ENCODE results near the gene DRC7.
"Not testable (repeated sequence)": the region's sequence is repeated elsewhere in the genome, so short reads cannot be mapped to it uniquely, and the experiment has no call there.

DRC7 gene

GRCh38 chr16:57704905-57705852 is 10.6 kb downstream of the DRC7 start:
- in situ Hi-C loops (cut with MboI; ENCODE audit: low pct_unique_long_range_greater_than_20kb, low sequenced_read_pairs): no loop called here
- DNase-seq: no peak

GRCh38 chr16:57706717-57707116 is 12.1 kb downstream of the DRC7 start:
- no peak for DNase-seq
- in situ Hi-C loops (cut with MboI; ENCODE audit: low pct_unique_long_range_greater_than_20kb, low sequenced_read_pairs): no loop called here

- in situ Hi-C loops (cut with MboI; ENCODE audit: low pct_unique_long_range_greater_than_20kb, low sequenced_read_pairs): no loop called here
- DNase-seq: no peak
Observed at GRCh38 chr16:57707331-57707730, 12.7 kb downstream of the DRC7 start.

GRCh38 chr16:57708168-57708567 is 13.6 kb downstream of the DRC7 start:
- in situ Hi-C loops (cut with MboI; ENCODE audit: low pct_unique_long_range_greater_than_20kb, low sequenced_read_pairs): no loop called here

GRCh38 chr16:57709663-57710062 is 15.1 kb downstream of the DRC7 start:
- DNase-seq: no peak
- in situ Hi-C loops (cut with MboI; ENCODE audit: low pct_unique_long_range_greater_than_20kb, low sequenced_read_pairs): no loop called here

More at GRCh38 chr16:57708168-57708567, 13.6 kb downstream of the DRC7 start:
- no peak for DNase-seq

GRCh38 chr16:57711346-57711745 is 16.7 kb downstream of the DRC7 start:
- in situ Hi-C loops (cut with MboI; ENCODE audit: low pct_unique_long_range_greater_than_20kb, low sequenced_read_pairs): no loop called here

GRCh38 chr16:57711993-57712392 is 17.4 kb downstream of the DRC7 start:
- DNase-seq: no peak
- in situ Hi-C loops (cut with MboI; ENCODE audit: low pct_unique_long_range_greater_than_20kb, low sequenced_read_pairs): no loop called here

More at GRCh38 chr16:57711346-57711745, 16.7 kb downstream of the DRC7 start:
- DNase-seq: no peak

- in situ Hi-C loops (cut with MboI; ENCODE audit: low pct_unique_long_range_greater_than_20kb, low sequenced_read_pairs): not testable (repeated sequence)
Observed at GRCh38 chr16:57712569-57712968, 18.0 kb downstream of the DRC7 start.

GRCh38 chr16:57713596-57713995 is 19.0 kb downstream of the DRC7 start:
- no peak for DNase-seq
- in situ Hi-C loops (cut with MboI; ENCODE audit: low pct_unique_long_range_greater_than_20kb, low sequenced_read_pairs): no loop called here

More at GRCh38 chr16:57712569-57712968, 18.0 kb downstream of the DRC7 start:
- DNase-seq: not testable (repeated sequence)

GRCh38 chr16:57714047-57714446 is 19.4 kb downstream of the DRC7 start:
- no peak for DNase-seq
- in situ Hi-C loops (cut with MboI; ENCODE audit: low pct_unique_long_range_greater_than_20kb, low sequenced_read_pairs): no loop called here

- in situ Hi-C loops (cut with MboI; ENCODE audit: low pct_unique_long_range_greater_than_20kb, low sequenced_read_pairs): no loop called here
- DNase-seq: peak; percentile 80
Observed at GRCh38 chr16:57720142-57720575, 25.6 kb downstream of the DRC7 start.

- in situ Hi-C loops (cut with MboI; ENCODE audit: low pct_unique_long_range_greater_than_20kb, low sequenced_read_pairs): no loop called here
- no peak for DNase-seq
Observed at GRCh38 chr16:57721356-57722209, 27.0 kb downstream of the DRC7 start.

- DNase-seq: no peak
- in situ Hi-C loops (cut with MboI; ENCODE audit: low pct_unique_long_range_greater_than_20kb, low sequenced_read_pairs): no loop called here
Observed at GRCh38 chr16:57722210-57722499, 27.5 kb downstream of the DRC7 start.

- no peak for DNase-seq
- in situ Hi-C loops (cut with MboI; ENCODE audit: low pct_unique_long_range_greater_than_20kb, low sequenced_read_pairs): no loop called here
Observed at GRCh38 chr16:57722651-57723050, 28.0 kb downstream of the DRC7 start.

GRCh38 chr16:57723170-57723569 is 28.6 kb downstream of the DRC7 start:
- peak; percentile 28 for DNase-seq
- in situ Hi-C loops (cut with MboI; ENCODE audit: low pct_unique_long_range_greater_than_20kb, low sequenced_read_pairs): no loop called here

- in situ Hi-C loops (cut with MboI; ENCODE audit: low pct_unique_long_range_greater_than_20kb, low sequenced_read_pairs): no loop called here
- DNase-seq: no peak
Observed at GRCh38 chr16:57724531-57724930, 29.9 kb downstream of the DRC7 start.

- peak; percentile 44 for DNase-seq
- in situ Hi-C loops (cut with MboI; ENCODE audit: low pct_unique_long_range_greater_than_20kb, low sequenced_read_pairs): no loop called here
Observed at GRCh38 chr16:57725151-57725550, 30.5 kb downstream of the DRC7 start.

- in situ Hi-C loops (cut with MboI; ENCODE audit: low pct_unique_long_range_greater_than_20kb, low sequenced_read_pairs): no loop called here
- no peak for DNase-seq
Observed at GRCh38 chr16:57725554-57725953, 30.9 kb downstream of the DRC7 start.

GRCh38 chr16:57725976-57726375 is 31.4 kb downstream of the DRC7 start:
- in situ Hi-C loops (cut with MboI; ENCODE audit: low pct_unique_long_range_greater_than_20kb, low sequenced_read_pairs): no loop called here
- no peak for DNase-seq

GRCh38 chr16:57726433-57726947 is 31.9 kb downstream of the DRC7 start:
- in situ Hi-C loops (cut with MboI; ENCODE audit: low pct_unique_long_range_greater_than_20kb, low sequenced_read_pairs): no loop called here
- no peak for DNase-seq
